Panc1 (cell line): ENCODE results near the gene DEGS2. TPM values are rescaled to one million over a fixed set of nuclear protein-coding genes. Genes with fewer than 3 reads are reported as not detected.

ENCODE experiments used
- ATAC-seq: fragments of 200-7000 bp; cut with Tn5 transposase; 2 replicates; pipeline ENCODE4 v1.9.1; 2020; ENCODE audit warnings: mild to moderate bottlenecking, moderate library complexity
- BruUV-seq: library from RNA; stranded (reverse); fragments of 400-500 nt; replicated peaks from 2 replicates; lab custom pipeline; 2021; lab: Mats Ljungman, UMichigan
- CTCF ChIA-PET: fragments of 300-600 bp; sonication (Branson Sonifier 250); formaldehyde crosslinking; loops from one replicate; lab custom pipeline; 2022; ENCODE audit warnings: antibody characterized with exemption; lab: Charles Lee
- POLR2A ChIA-PET: fragments of 300-600 bp; sonication (Branson Sonifier 250); formaldehyde crosslinking; loops from one replicate; lab custom pipeline; 2022; ENCODE audit warnings: antibody characterized with exemption; lab: Charles Lee
- DNase-seq: peaks from one replicate; pipeline ENCODE4 v3.0.0-alpha.2; 2010; ENCODE audit warnings: low read depth, low spot score
- H3K27ac ChIP-seq: 2 replicates; pipeline ENCODE4 v1.5.1; 2011; ENCODE audit warnings: mild to moderate bottlenecking, low read length, inconsistent platforms
- H3K27me3 ChIP-seq: fragments of 200-500 bp; sonication (Bioruptor generic); 2 replicates; pipeline ENCODE4 v1.6.0; 2014; ENCODE audit warnings: low read length, inconsistent platforms; ENCODE audit not compliant: control insufficient read depth, insufficient read depth
- H3K36me3 ChIP-seq: fragments of 200-500 bp; sonication (Bioruptor generic); 2 replicates; pipeline ENCODE4 v1.5.1; 2014; ENCODE audit warnings: inconsistent platforms, mild to moderate bottlenecking, low read length, moderate library complexity; ENCODE audit not compliant: control insufficient read depth, insufficient read depth
- H3K4me1 ChIP-seq: 2 replicates; pipeline ENCODE4 v1.5.1; 2011; ENCODE audit warnings: inconsistent platforms, mild to moderate bottlenecking, low read length, moderate library complexity; ENCODE audit not compliant: control insufficient read depth, insufficient read depth
- H3K4me3 ChIP-seq, 2 experiments: 2 replicates each; pipeline ENCODE4 v1.5.1; 2011 to 2012; ENCODE audit warnings: low read depth in 2 of 2, low read length in 2 of 2, mild to moderate bottlenecking in 2 of 2, inconsistent platforms in 1 of 2, moderate library complexity in 1 of 2
- H3K9me3 ChIP-seq: fragments of 200-500 bp; sonication (Bioruptor generic); 2 replicates; pipeline ENCODE4 v1.5.1; 2014; ENCODE audit warnings: low read depth, mild to moderate bottlenecking, inconsistent platforms, low read length, moderate library complexity; ENCODE audit not compliant: control insufficient read depth, insufficient read depth
- CTCF ChIP-seq: fragments of 450-650 bp; IDR thresholded peaks from 2 replicates; pipeline ENCODE4 v1.5.1; 2017; ENCODE audit warnings: mild to moderate bottlenecking
- POLR2AphosphoS5 ChIP-seq: IDR thresholded peaks from 2 replicates; pipeline ENCODE4 v1.6.1; 2012; ENCODE audit warnings: mild to moderate bottlenecking, low read depth, low read length, moderate library complexity
- REST ChIP-seq, 2 experiments: IDR thresholded peaks; 2 replicates each; pipeline ENCODE4 v1.6.1; 2011 to 2012; ENCODE audit warnings: low read depth in 2 of 2, control low read depth in 1 of 2, low read length in 1 of 2, mild to moderate bottlenecking in 1 of 2, moderate library complexity in 1 of 2; ENCODE audit not compliant: insufficient read depth in 1 of 2
- SIN3A ChIP-seq: IDR thresholded peaks from 2 replicates; pipeline ENCODE4 v1.6.1; 2012; ENCODE audit warnings: low read depth, mild to moderate bottlenecking, low read length, moderate library complexity, borderline replicate concordance; ENCODE audit not compliant: insufficient read depth
- TCF7L2 ChIP-seq: IDR thresholded peaks from 2 replicates; pipeline ENCODE4 v1.6.1; 2011; ENCODE audit warnings: mild to moderate bottlenecking, low read depth, low read length, inconsistent platforms
- in situ Hi-C: cut with HindIII; loops from 2 replicates; pipeline ENCODE4 v1.10.0; 2016; ENCODE audit warnings: low sequenced_read_pairs, low pct_unique_long_range_greater_than_20kb
- intact Hi-C: fragments of 100-400 bp; cut with micrococcal nuclease; formaldehyde crosslinking; loops from one replicate; pipeline ENCODE4 v1.10.0; 2022; ENCODE audit not compliant: unreplicated experiment
- total RNA-seq: library from RNA; stranded (reverse); gene quantifications from one replicate; pipeline ENCODE4 v1.2.1, GENCODE V29; 2021; ENCODE audit not compliant: unreplicated experiment

Gene DEGS2
- total RNA-seq, 1 experiment from 2014 or later: 4.9 TPM

- Histone ChIP-seq H3K9me3 (no peaks in the 10 kb centered on the region), H3K36me3 (no peaks in the 10 kb centered on the region), H3K27ac (no peak overlapping the region), H3K4me3 (no peak overlapping the region), H3K27me3 (no peaks in the 10 kb centered on the region), H3K4me1 (no peaks in the 10 kb centered on the region)
- ChIA-PET POLR2A (no interaction called here), CTCF (no interaction called here)
- in situ Hi-C loops: no loop called here
- no peak for TF ChIP-seq CTCF
- TF ChIP-seq REST (IDR thresholded peaks at IDR 0.05; ENCODE audit: insufficient read depth in 1 of 2, low read depth in 2 of 2, low read length in 1 of 2): no peak
- no peak for TF ChIP-seq SIN3A
- no peak for TF ChIP-seq POLR2AphosphoS5
- TF ChIP-seq TCF7L2: no peak
- intact Hi-C loops: no loop called here
- BruUV-seq: no TSS peak
- DNase-seq: no peak
- no peak for ATAC-seq
These were observed 10.4 kb downstream of the DEGS2 start for GRCh38 chr14:100148837-100149731.

- Histone ChIP-seq H3K27me3 (no peaks in the 10 kb centered on the region), H3K4me1 (no peaks in the 10 kb centered on the region), H3K27ac (no peak overlapping the region), H3K36me3 (no peaks in the 10 kb centered on the region), H3K9me3 (no peaks in the 10 kb centered on the region), H3K4me3 (no peak overlapping the region)
- ATAC-seq: no peak
- no peak for DNase-seq
- intact Hi-C loops (no loop called here), in situ Hi-C loops (no loop called here)
- BruUV-seq: no TSS peak
- ChIA-PET CTCF (no interaction called here), POLR2A (no interaction called here)
- TF ChIP-seq POLR2AphosphoS5 (no peak), REST (IDR thresholded peaks at IDR 0.05; ENCODE audit: insufficient read depth in 1 of 2, low read depth in 2 of 2, low read length in 1 of 2) (no peak), TCF7L2 (no peak), SIN3A (no peak)
These were observed 11.6 kb downstream of the DEGS2 start for GRCh38 chr14:100147691-100148464.
